A673 (cell line): ENCODE data around the gene IRX4. TPM values are rescaled to one million over a fixed set of nuclear protein-coding genes. Genes with fewer than 3 reads are reported as not detected.

Experiments used
- BruUV-seq: library from RNA; stranded (reverse); fragments of 400-500 nt; replicated peaks from 2 replicates; lab custom pipeline; 2021; lab: Mats Ljungman, UMichigan
- CTCF ChIA-PET: fragments of 300-600 bp; sonication (Branson Sonifier 250); formaldehyde crosslinking; loops from one replicate; lab custom pipeline; 2022; ENCODE audit warnings: antibody characterized with exemption; lab: Charles Lee
- POLR2A ChIA-PET: fragments of 300-600 bp; sonication (Branson Sonifier 250); formaldehyde crosslinking; loops from one replicate; lab custom pipeline; 2022; ENCODE audit warnings: antibody characterized with exemption; ENCODE audit not compliant: low non-redundant PET; lab: Charles Lee
- DNase-seq: peaks from one replicate; pipeline ENCODE4 v3.0.0-alpha.2; 2015; ENCODE audit warnings: low spot score
- H3K27ac ChIP-seq: fragments of 200-600 bp; sonication (generic); 2 replicates; pipeline ENCODE4 v1.5.1; 2016; ENCODE audit warnings: mixed run types, low read depth, mild to moderate bottlenecking, mixed read lengths, antibody characterized with exemption, low read length; ENCODE audit not compliant: poor library complexity, severe bottlenecking
- H3K27me3 ChIP-seq: fragments of 200-600 bp; sonication (generic); replicated peaks from 2 replicates; pipeline ENCODE4 v1.6.1; 2017; ENCODE audit warnings: mixed run types, low read depth, mild to moderate bottlenecking, mixed read lengths, antibody characterized with exemption, low read length; ENCODE audit not compliant: insufficient read depth, poor library complexity
- H3K36me3 ChIP-seq: fragments of 200-600 bp; sonication (generic); 2 replicates; pipeline ENCODE4 v1.6.1; 2016; ENCODE audit warnings: mixed run types, mild to moderate bottlenecking, mixed read lengths, antibody characterized with exemption, low read length; ENCODE audit not compliant: insufficient read depth, poor library complexity, severe bottlenecking
- H3K4me1 ChIP-seq: fragments of 200-600 bp; sonication (generic); 2 replicates; pipeline ENCODE4 v1.6.1; 2017; ENCODE audit warnings: mixed run types, mild to moderate bottlenecking, mixed read lengths, antibody characterized with exemption, low read length; ENCODE audit not compliant: insufficient read depth, poor library complexity, severe bottlenecking
- H3K4me3 ChIP-seq: fragments of 200-600 bp; sonication (generic); 2 replicates; pipeline ENCODE4 v1.5.1; 2016; ENCODE audit warnings: low read depth, mixed run types, mild to moderate bottlenecking, mixed read lengths, low read length; ENCODE audit not compliant: poor library complexity, severe bottlenecking
- H3K9me3 ChIP-seq: fragments of 200-600 bp; sonication (generic); 2 replicates; pipeline ENCODE4 v1.6.1; 2016; ENCODE audit warnings: mixed run types, low read depth, mild to moderate bottlenecking, mixed read lengths, antibody characterized with exemption, low read length; ENCODE audit not compliant: poor library complexity, severe bottlenecking
- EZH2 ChIP-seq: fragments of 200-600 bp; sonication (generic); IDR thresholded peaks from 2 replicates; pipeline ENCODE4 v1.6.1; 2017; ENCODE audit warnings: borderline replicate concordance, low read depth, mild to moderate bottlenecking, mixed read lengths, antibody characterized with exemption, low read length; ENCODE audit not compliant: poor library complexity, severe bottlenecking
- intact Hi-C: fragments of 100-400 bp; cut with micrococcal nuclease; formaldehyde crosslinking; loops from one replicate; pipeline ENCODE4 v1.10.0; 2022; ENCODE audit not compliant: unreplicated experiment
- total RNA-seq: library from RNA; stranded (reverse); gene quantifications from 2 replicates; pipeline ENCODE4 v1.2.3, GENCODE V29; 2021
- TF ChIP-seq, protein P1 (sequence below): fragments of 300-800, 200-600 bp; sonication (generic); conservative IDR thresholded peaks from 2 replicates; pipeline ENCODE4 v1.5.1; 2017; ENCODE audit warnings: low read depth, mild to moderate bottlenecking, antibody characterized with exemption, low read length, moderate library complexity, mixed read lengths

The IRX4 gene
- total RNA-seq, 1 experiment from 2014 or later, result not detected

DNA sequence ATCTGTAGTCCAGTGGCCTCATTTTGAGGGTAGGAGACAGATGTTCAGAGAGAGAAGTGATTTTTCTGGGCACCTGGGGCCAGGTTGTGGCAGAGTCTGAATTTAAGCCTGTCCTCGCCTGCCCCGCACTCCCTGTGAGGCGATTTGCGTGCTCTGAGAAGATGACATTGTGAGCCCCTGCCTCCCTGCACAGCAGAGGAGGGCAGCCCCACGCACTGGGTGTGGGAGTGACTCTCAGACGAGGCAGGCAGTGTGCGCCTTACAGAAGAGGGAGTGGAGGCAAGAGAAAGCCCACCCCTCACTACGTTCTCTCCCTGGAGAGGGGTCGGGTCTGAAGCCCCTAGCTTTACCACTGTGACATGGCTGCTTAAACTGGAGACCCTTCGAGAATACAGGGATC, 35.7 kb downstream of the IRX4 start:
- Histone ChIP-seq H3K9me3 (no peaks in the 10 kb centered on the region), H3K4me1 (no peaks in the 10 kb centered on the region), H3K27ac (no peak overlapping the region), H3K36me3 (no peaks in the 10 kb centered on the region), H3K4me3 (no peak overlapping the region), H3K27me3 (peaks cover 46% of the 10 kb centered on the region)
- ChIA-PET POLR2A (no interaction called here), CTCF (no interaction called here)
- TF ChIP-seq EZH2, result no peak
- TF ChIP-seq, protein P1, sequence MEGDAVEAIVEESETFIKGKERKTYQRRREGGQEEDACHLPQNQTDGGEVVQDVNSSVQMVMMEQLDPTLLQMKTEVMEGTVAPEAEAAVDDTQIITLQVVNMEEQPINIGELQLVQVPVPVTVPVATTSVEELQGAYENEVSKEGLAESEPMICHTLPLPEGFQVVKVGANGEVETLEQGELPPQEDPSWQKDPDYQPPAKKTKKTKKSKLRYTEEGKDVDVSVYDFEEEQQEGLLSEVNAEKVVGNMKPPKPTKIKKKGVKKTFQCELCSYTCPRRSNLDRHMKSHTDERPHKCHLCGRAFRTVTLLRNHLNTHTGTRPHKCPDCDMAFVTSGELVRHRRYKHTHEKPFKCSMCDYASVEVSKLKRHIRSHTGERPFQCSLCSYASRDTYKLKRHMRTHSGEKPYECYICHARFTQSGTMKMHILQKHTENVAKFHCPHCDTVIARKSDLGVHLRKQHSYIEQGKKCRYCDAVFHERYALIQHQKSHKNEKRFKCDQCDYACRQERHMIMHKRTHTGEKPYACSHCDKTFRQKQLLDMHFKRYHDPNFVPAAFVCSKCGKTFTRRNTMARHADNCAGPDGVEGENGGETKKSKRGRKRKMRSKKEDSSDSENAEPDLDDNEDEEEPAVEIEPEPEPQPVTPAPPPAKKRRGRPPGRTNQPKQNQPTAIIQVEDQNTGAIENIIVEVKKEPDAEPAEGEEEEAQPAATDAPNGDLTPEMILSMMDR, result no peak
- DNase-seq, result no peak
- no TSS peak for BruUV-seq
- intact Hi-C loops, result no loop called here

DNA sequence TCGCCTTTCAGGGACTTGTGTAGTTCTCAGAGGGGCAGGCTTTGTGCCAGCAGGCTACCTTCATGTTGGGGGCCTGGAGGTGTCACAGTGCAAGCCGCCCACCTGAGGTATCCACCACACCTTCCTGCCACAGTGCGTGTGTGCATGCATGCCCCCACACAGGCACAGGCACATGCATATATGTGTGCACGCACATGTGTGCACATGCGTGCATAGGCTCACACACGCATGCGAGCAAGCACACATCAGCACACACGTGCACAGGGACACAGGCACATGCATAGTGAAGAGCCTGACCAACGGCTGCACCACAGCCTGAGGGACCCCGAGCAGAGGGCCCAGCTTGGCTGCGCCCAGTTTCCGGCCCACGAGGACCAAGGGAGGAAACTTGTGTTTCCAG, 36.1 kb downstream of the IRX4 start:
- Histone ChIP-seq H3K4me3 (no peak overlapping the region), H3K27ac (no peak overlapping the region), H3K36me3 (no peaks in the 10 kb centered on the region), H3K27me3 (peaks cover 41% of the 10 kb centered on the region), H3K9me3 (no peaks in the 10 kb centered on the region), H3K4me1 (no peaks in the 10 kb centered on the region)
- TF ChIP-seq, protein P1, result no peak
- TF ChIP-seq EZH2, result no peak
- DNase-seq, result no peak
- BruUV-seq, result no TSS peak
- intact Hi-C loops, result no loop called here
- CTCF ChIA-PET, result no interaction called here
- POLR2A ChIA-PET, result no interaction called here

- Histone ChIP-seq H3K27me3 (peaks cover 32% of the 10 kb centered on the region), H3K36me3 (no peaks in the 10 kb centered on the region), H3K4me3 (no peak overlapping the region), H3K9me3 (no peaks in the 10 kb centered on the region), H3K27ac (no peak overlapping the region), H3K4me1 (no peaks in the 10 kb centered on the region)
- ChIA-PET CTCF (no interaction called here), POLR2A (no interaction called here)
- no peak for DNase-seq
- TF ChIP-seq, protein P1, result no peak
- TF ChIP-seq EZH2, result no peak
- no TSS peak for BruUV-seq
- intact Hi-C loops, result no loop called here
These were observed 37.0 kb downstream of the IRX4 start for GRCh38 chr5:1845696-1846095.
